Osteoblast (primary cell): ENCODE measurements around the gene QPCT. TPM values are rescaled to one million over a fixed set of nuclear protein-coding genes. Genes with fewer than 3 reads are reported as not detected.
"Not testable (repeated sequence)": the region's sequence is repeated elsewhere in the genome, so short reads cannot be mapped to it uniquely, and the experiment has no call there.

ENCODE experiments used
- DNase-seq: peaks from one replicate; pipeline ENCODE4 v3.0.0; 2011; ENCODE audit warnings: low spot score, mixed read lengths; ENCODE audit not compliant: insufficient read length; ENCODE audit errors: missing footprints
- H2AFZ ChIP-seq: 2 replicates; pipeline ENCODE4 v1.6.0; 2011; ENCODE audit warnings: mild to moderate bottlenecking, low read length
- H3K27ac ChIP-seq: 2 replicates; pipeline ENCODE4 v1.5.1; 2011; ENCODE audit warnings: mild to moderate bottlenecking, low read depth, low read length, moderate library complexity
- H3K27me3 ChIP-seq: 2 replicates; pipeline ENCODE4 v1.6.0; 2012; ENCODE audit warnings: mild to moderate bottlenecking, control low read depth, inconsistent platforms, low read length, moderate library complexity; ENCODE audit not compliant: insufficient read depth
- H3K36me3 ChIP-seq: 2 replicates; pipeline ENCODE4 v1.5.1; 2011; ENCODE audit warnings: mild to moderate bottlenecking, low read length, control low read depth, moderate library complexity; ENCODE audit not compliant: insufficient read depth
- H3K4me1 ChIP-seq: 2 replicates; pipeline ENCODE4 v1.5.1; 2011; ENCODE audit warnings: mild to moderate bottlenecking, low read length, control low read depth, moderate library complexity; ENCODE audit not compliant: insufficient read depth
- H3K4me2 ChIP-seq: 2 replicates; pipeline ENCODE4 v1.6.0; 2011; ENCODE audit warnings: mild to moderate bottlenecking, low read length; ENCODE audit not compliant: insufficient read depth
- H3K4me3 ChIP-seq: fragments of 200-600 bp; sonication (generic); 3 replicates; pipeline ENCODE4 v1.5.1; 2012; ENCODE audit warnings: mild to moderate bottlenecking, low read length, inconsistent platforms; ENCODE audit not compliant: insufficient read depth
- H3K79me2 ChIP-seq: 2 replicates; pipeline ENCODE4 v1.6.0; 2012; ENCODE audit warnings: mild to moderate bottlenecking, low read length, control low read depth, inconsistent platforms; ENCODE audit not compliant: insufficient read depth
- H3K9me3 ChIP-seq: 2 replicates; pipeline ENCODE4 v1.5.1; 2011; ENCODE audit warnings: low read depth, low read length, control low read depth
- H4K20me1 ChIP-seq: 2 replicates; pipeline ENCODE4 v1.6.0; 2012; ENCODE audit warnings: mild to moderate bottlenecking, low read length, control low read depth; ENCODE audit not compliant: insufficient read depth
- CTCF ChIP-seq: IDR thresholded peaks from 2 replicates; pipeline ENCODE4 v1.5.1; 2011; ENCODE audit warnings: mild to moderate bottlenecking, low read depth, low read length, moderate library complexity; ENCODE audit errors: extremely low read depth
- total RNA-seq: library from RNA; depleted of rRNA; stranded (reverse); fragments of >200 nt; gene quantifications from 2 replicates; pipeline ENCODE4 v1.2.3, GENCODE V29; 2012

QPCT gene
- 25.0 and 25.7 TPM in 2 replicates for total RNA-seq

DNA sequence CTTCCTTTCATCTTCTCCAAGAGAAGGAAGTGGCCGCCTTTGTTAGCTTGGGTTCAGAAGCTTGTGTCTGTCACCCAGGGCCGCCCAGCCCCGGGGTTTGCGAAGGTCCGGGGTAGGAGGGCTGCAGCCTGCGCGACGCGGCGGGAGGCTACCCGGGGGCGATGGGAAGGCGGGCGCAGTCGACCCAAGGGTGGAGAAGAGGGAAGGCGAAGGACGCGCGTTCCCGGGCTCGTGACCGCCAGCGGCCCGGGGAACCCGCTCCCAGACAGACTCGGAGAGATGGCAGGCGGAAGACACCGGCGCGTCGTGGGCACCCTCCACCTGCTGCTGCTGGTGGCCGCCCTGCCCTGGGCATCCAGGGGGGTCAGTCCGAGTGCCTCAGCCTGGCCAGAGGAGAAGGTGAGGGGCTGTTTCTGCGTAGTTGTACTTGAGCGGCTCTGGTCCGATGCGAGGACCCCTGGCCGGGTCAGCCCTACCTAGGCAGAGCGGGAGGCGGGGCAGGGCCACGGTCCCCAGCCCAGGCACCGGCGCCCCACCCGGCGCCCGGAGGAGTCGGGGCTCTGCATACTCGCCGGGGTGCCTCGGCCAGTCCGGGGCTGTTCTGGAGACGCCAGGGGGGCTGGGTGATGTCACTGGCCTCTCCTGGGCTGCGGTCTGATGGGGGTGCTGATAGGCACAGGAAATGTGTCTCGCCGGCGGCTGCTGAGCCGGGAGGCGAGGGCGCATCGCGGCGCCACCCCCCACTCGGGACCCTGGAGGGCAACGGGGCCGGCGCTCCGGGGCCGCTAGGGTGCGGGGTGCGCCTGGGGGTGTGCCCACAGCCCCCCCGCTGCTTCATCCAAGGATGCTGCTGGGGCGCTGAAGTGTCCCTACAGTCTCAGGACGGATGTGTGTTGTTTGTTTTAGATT lies at the start of gene QPCT:
QPCT (plus strand) TSS at position 178 of the 909 bp plus-strand sequence; CDS start at position 280, 102 bp downstream.
- peaks cover 9% of the 10 kb centered on the region for H3K4me1 ChIP-seq
- peak within 1 kb of the TSS; percentile 64 for H3K27ac ChIP-seq
- no peaks in the 10 kb centered on the region for H3K36me3 ChIP-seq
- H2AFZ ChIP-seq, result peak within 1 kb of the TSS; percentile 86
- H3K4me2 ChIP-seq, result peak within 1 kb of the TSS; percentile 86
- H3K79me2 ChIP-seq, result no peaks in the 10 kb centered on the region
- H4K20me1 ChIP-seq, result no peaks in the 10 kb centered on the region
- no peaks in the 10 kb centered on the region for H3K27me3 ChIP-seq
- no peak for TF ChIP-seq CTCF
- no peaks in the 10 kb centered on the region for H3K9me3 ChIP-seq
- H3K4me3 ChIP-seq, result peak within 1 kb of the TSS; percentile 80
- DNase-seq, result peak; percentile 95

GRCh38 chr2:37294858-37295257 lies 49.6 kb upstream of the QPCT start:
- H3K27me3 ChIP-seq, H3K4me3 ChIP-seq, H3K9me3 ChIP-seq, H3K36me3 ChIP-seq, H3K27ac ChIP-seq, DNase-seq, H3K4me2 ChIP-seq, H2AFZ ChIP-seq, H3K4me1 ChIP-seq, H4K20me1 ChIP-seq: not testable (repeated sequence)
- peaks cover 57% of the 10 kb centered on the region for H3K79me2 ChIP-seq

GRCh38 chr2:37295469-37296073 lies 48.9 kb upstream of the QPCT start:
- Histone ChIP-seq H3K27ac (no peak overlapping the region), H3K4me2 (no peak overlapping the region), H3K36me3 (peaks cover 3% of the 10 kb centered on the region), H3K4me1 (peaks cover under 1% of the 10 kb centered on the region), H3K4me3 (no peak overlapping the region), H2AFZ (no peak overlapping the region), H3K27me3 (no peaks in the 10 kb centered on the region), H3K9me3 (no peaks in the 10 kb centered on the region), H4K20me1 (peaks cover 5% of the 10 kb centered on the region), H3K79me2 (peaks cover 62% of the 10 kb centered on the region)
- no peak for TF ChIP-seq CTCF
- DNase-seq, result no peak

- Histone ChIP-seq H3K36me3 (no peaks in the 10 kb centered on the region), H3K4me3 (no peak overlapping the region), H3K27me3 (no peaks in the 10 kb centered on the region), H3K4me1 (peaks cover 2% of the 10 kb centered on the region), H3K27ac (no peak overlapping the region), H3K9me3 (no peaks in the 10 kb centered on the region), H3K79me2 (peaks cover 73% of the 10 kb centered on the region), H4K20me1 (peaks cover 6% of the 10 kb centered on the region), H2AFZ (no peak overlapping the region), H3K4me2 (no peak overlapping the region)
- TF ChIP-seq CTCF, result no peak
- peak; percentile 30 for DNase-seq
Measured at GRCh38 chr2:37297632-37298031, 46.8 kb upstream of the QPCT start.
